IMR-90 (cell line): ENCODE data around the gene NPIPB8. TPM values are rescaled to one million over a fixed set of nuclear protein-coding genes. Genes with fewer than 3 reads are reported as not detected.
"Not testable (repeated sequence)": the region's sequence is repeated elsewhere in the genome, so short reads cannot be mapped to it uniquely, and the experiment has no call there.

Source experiments
- ATAC-seq: fragments of 200-7000 bp; cut with Tn5 transposase; 2 replicates; pipeline ENCODE4 v1.9.1; 2020; ENCODE audit warnings: low read depth, mild to moderate bottlenecking, moderate library complexity
- BruUV-seq: library from RNA; stranded (reverse); fragments of 400-500 nt; replicated peaks from 2 replicates; lab custom pipeline; 2021; lab: Mats Ljungman, UMichigan
- CTCF ChIA-PET: fragments of 300-600 bp; formaldehyde crosslinking; extraction: SDS; loops from one replicate; lab custom pipeline; 2021; ENCODE audit warnings: antibody characterized with exemption; lab: Yijun Ruan, JAX
- POLR2A ChIA-PET: fragments of 300-600 bp; sonication (Branson Sonifier 250); formaldehyde crosslinking; loops from one replicate; lab custom pipeline; 2022; ENCODE audit warnings: antibody characterized with exemption; ENCODE audit not compliant: unreplicated experiment; lab: Charles Lee
- DNase-seq: peaks from one replicate; pipeline ENCODE4 v3.0.0; 2013
- H2AFZ ChIP-seq: replicated peaks from 2 replicates; pipeline ENCODE3; 2013; ENCODE audit warnings: low read length, mild to moderate bottlenecking; ENCODE audit not compliant: poor library complexity
- H2AK5ac ChIP-seq: 2 replicates; pipeline ENCODE4 v1.6.1; 2013; ENCODE audit warnings: low read depth, low read length, inconsistent platforms
- H2AK9ac ChIP-seq: replicated peaks from 2 replicates; pipeline ENCODE3; 2013; ENCODE audit warnings: mild to moderate bottlenecking, low read depth, low read length, moderate library complexity; ENCODE audit not compliant: poor library complexity
- H2BK120ac ChIP-seq: 2 replicates; pipeline ENCODE4 v1.6.1; 2013; ENCODE audit warnings: low read depth, low read length, inconsistent platforms
- H2BK15ac ChIP-seq: 3 replicates; pipeline ENCODE4 v1.6.1; 2013; ENCODE audit warnings: low read depth, low read length, inconsistent platforms
- H2BK20ac ChIP-seq: 2 replicates; pipeline ENCODE4 v1.6.1; 2013; ENCODE audit warnings: low read depth, mild to moderate bottlenecking, inconsistent platforms, low read length, moderate library complexity
- H2BK5ac ChIP-seq: 2 replicates; pipeline ENCODE4 v1.6.1; 2013; ENCODE audit warnings: mild to moderate bottlenecking, low read depth, low read length, inconsistent platforms; ENCODE audit not compliant: poor library complexity, severe bottlenecking
- H3K14ac ChIP-seq: replicated peaks from 2 replicates; pipeline ENCODE4 v1.6.1; 2013; ENCODE audit warnings: low read depth, low read length, inconsistent platforms
- H3K18ac ChIP-seq: 2 replicates; pipeline ENCODE4 v1.6.1; 2013; ENCODE audit warnings: low read depth, low read length, control low read depth
- H3K23ac ChIP-seq: 2 replicates; pipeline ENCODE4 v1.6.1; 2013; ENCODE audit warnings: low read depth, low read length, inconsistent platforms
- H3K27ac ChIP-seq: 2 replicates; pipeline ENCODE4 v1.5.1; 2013; ENCODE audit warnings: mild to moderate bottlenecking, control low read depth, low read length; ENCODE audit not compliant: insufficient read depth
- H3K27me3 ChIP-seq: 2 replicates; pipeline ENCODE4 v1.6.1; 2013; ENCODE audit warnings: low read length; ENCODE audit not compliant: control insufficient read depth, insufficient read depth
- H3K36me3 ChIP-seq: 2 replicates; pipeline ENCODE4 v1.6.1; 2013; ENCODE audit warnings: low read length, mixed read lengths; ENCODE audit not compliant: control insufficient read depth, insufficient read depth
- H3K4ac ChIP-seq: 2 replicates; pipeline ENCODE4 v1.6.1; 2013; ENCODE audit warnings: low read depth, low read length, inconsistent platforms
- H3K4me1 ChIP-seq: 2 replicates; pipeline ENCODE4 v1.6.1; 2013; ENCODE audit warnings: low read length, mixed read lengths; ENCODE audit not compliant: control insufficient read depth, insufficient read depth
- H3K4me2 ChIP-seq: 2 replicates; pipeline ENCODE4 v1.6.1; 2013; ENCODE audit warnings: low read depth, mild to moderate bottlenecking, control low read depth, low read length, moderate library complexity
- H3K4me3 ChIP-seq: 2 replicates; pipeline ENCODE4 v1.5.1; 2013; ENCODE audit warnings: low read depth, mild to moderate bottlenecking, control low read depth, low read length, moderate library complexity; ENCODE audit not compliant: insufficient read depth
- H3K56ac ChIP-seq: 2 replicates; pipeline ENCODE4 v1.6.1; 2013; ENCODE audit warnings: low read length, inconsistent platforms; ENCODE audit not compliant: insufficient read depth; ENCODE audit errors: extremely low read depth
- H3K79me1 ChIP-seq, 2 experiments: 2 replicates each; pipeline ENCODE4 v1.6.1; 2013; ENCODE audit warnings: low read length in 2 of 2, inconsistent platforms in 1 of 2, low read depth in 1 of 2
- H3K9ac ChIP-seq: 2 replicates; pipeline ENCODE4 v1.6.1; 2013; ENCODE audit warnings: low read depth, low read length, control low read depth
- H3K9me1 ChIP-seq: 2 replicates; pipeline ENCODE4 v1.6.1; 2013; ENCODE audit warnings: low read length, inconsistent platforms; ENCODE audit not compliant: insufficient read depth
- H3K9me3 ChIP-seq: 2 replicates; pipeline ENCODE4 v1.6.1; 2013; ENCODE audit warnings: low read length; ENCODE audit not compliant: control insufficient read depth, insufficient read depth
- H4K20me1 ChIP-seq: 2 replicates; pipeline ENCODE4 v1.6.1; 2013; ENCODE audit warnings: low read length, inconsistent platforms; ENCODE audit not compliant: insufficient read depth
- H4K5ac ChIP-seq: 2 replicates; pipeline ENCODE4 v1.6.1; 2013; ENCODE audit warnings: mild to moderate bottlenecking, low read depth, low read length, control low read depth
- H4K8ac ChIP-seq, 2 experiments: 2 replicates each; pipeline ENCODE4 v1.6.1; 2013; ENCODE audit warnings: low read depth in 2 of 2, low read length in 2 of 2, control low read depth in 1 of 2, inconsistent platforms in 1 of 2
- H4K91ac ChIP-seq: 2 replicates; pipeline ENCODE4 v1.6.1; 2013; ENCODE audit warnings: low read depth, low read length, inconsistent platforms; ENCODE audit not compliant: insufficient read depth
- WGBS, 2 experiments: methylation state at CpG; one replicate each; pipeline versions ENCODE4 v1.1.5 to v1.1.7; 2013; ENCODE audit warnings: missing lambda C conversion rate in 2 of 2; ENCODE audit not compliant: insufficient read length in 1 of 2; ENCODE audit errors: extremely low coverage in 2 of 2; 5-methylcytosine and 5-hydroxymethylcytosine counted together
- dilution Hi-C: fragments of 300-500 bp; cut with HindIII; formaldehyde crosslinking; loops from one replicate; pipeline ENCODE4 v1.14.3; 2018; ENCODE audit warnings: low sequenced_read_pairs; ENCODE audit not compliant: unreplicated experiment
- in situ Hi-C: fragments of 300-500 bp; cut with MboI; formaldehyde crosslinking; loops from 3 replicates; pipeline ENCODE4 v1.14.3; 2019; ENCODE audit warnings: low sequenced_read_pairs, inconsistent platforms, mixed read lengths
- intact Hi-C: fragments of 100-400 bp; cut with micrococcal nuclease; formaldehyde crosslinking; loops from 2 replicates; pipeline ENCODE4 v1.10.0; 2022
- polyA plus RNA-seq, 3 experiments: library from polyadenylated mRNA; depleted of rRNA; stranded (reverse); fragments of >200 nt; gene quantifications; 2 replicates each; pipeline ENCODE4 v1.2.3, GENCODE V29; 2012; ENCODE audit warnings: low replicate concordance in 1 of 3
- total RNA-seq: library from RNA; depleted of rRNA; stranded (reverse); fragments of >200 nt; gene quantifications from 2 replicates; pipeline ENCODE4 v1.2.3, GENCODE V29; 2012

Gene NPIPB8
- total and polyA plus RNA-seq, 2 of the 4 experiments (the other 2 are of a cell fraction): not detected

GRCh38 chr16:28607681-28608495, 30.0 kb upstream of the NPIPB8 start:
- H3K18ac ChIP-seq, H3K56ac ChIP-seq, H3K4me1 ChIP-seq, H2AK9ac ChIP-seq, H3K79me1 ChIP-seq, POLR2A ChIA-PET, H3K4me3 ChIP-seq, H3K4ac ChIP-seq, intact Hi-C loops, H3K36me3 ChIP-seq, H4K91ac ChIP-seq, H3K27ac ChIP-seq, H2BK120ac ChIP-seq, ATAC-seq, DNase-seq, H3K9ac ChIP-seq, H3K4me2 ChIP-seq, H2BK15ac ChIP-seq, BruUV-seq, H3K9me1 ChIP-seq, CTCF ChIA-PET, H3K23ac ChIP-seq, H4K5ac ChIP-seq, H2AFZ ChIP-seq, H2BK20ac ChIP-seq, H2BK5ac ChIP-seq, H4K20me1 ChIP-seq, H2AK5ac ChIP-seq, H3K14ac ChIP-seq, H4K8ac ChIP-seq, H3K9me3 ChIP-seq, dilution Hi-C loops: not testable (repeated sequence)
- no CpG with 5 or more reads among the region's 10 CpGs for WGBS, 2 experiments
- H3K27me3 ChIP-seq: peaks cover 42% of the 10 kb centered on the region
- in situ Hi-C loops: loop anchor here (10.0 kb wide), 1 partner anchor 313 kb away; the partner anchor contains the start of gene SBK1

GRCh38 chr16:28608496-28608808, 29.4 kb upstream of the NPIPB8 start:
- H3K4me1 ChIP-seq, H3K4me3 ChIP-seq, DNase-seq, H2AFZ ChIP-seq, H3K56ac ChIP-seq, H4K5ac ChIP-seq, BruUV-seq, H3K14ac ChIP-seq, H3K27ac ChIP-seq, H4K20me1 ChIP-seq, intact Hi-C loops, H3K23ac ChIP-seq, H2AK5ac ChIP-seq, H2BK120ac ChIP-seq, H4K91ac ChIP-seq, H3K36me3 ChIP-seq, H2BK15ac ChIP-seq, H3K18ac ChIP-seq, H3K9ac ChIP-seq, H3K79me1 ChIP-seq, H3K4me2 ChIP-seq, ATAC-seq, dilution Hi-C loops, H3K4ac ChIP-seq, CTCF ChIA-PET, H3K9me1 ChIP-seq, H2AK9ac ChIP-seq, H2BK20ac ChIP-seq, H4K8ac ChIP-seq, H2BK5ac ChIP-seq, H3K9me3 ChIP-seq, POLR2A ChIA-PET: not testable (repeated sequence)
- no CpG with 5 or more reads among the region's 7 CpGs for WGBS, 2 experiments
- H3K27me3 ChIP-seq: peaks cover 37% of the 10 kb centered on the region
- in situ Hi-C loops: loop anchor here (10.0 kb wide), 1 partner anchor 314 kb away; the partner anchor contains the start of gene SBK1
